Measurements from ENCODE around the gene KRTAP1-4.
"Not testable (repeated sequence)": the region's sequence is repeated elsewhere in the genome, so short reads cannot be mapped to it uniquely, and the experiment has no call there.

The KRTAP1-4 gene

GRCh38 chr17:41046735-41047465 is 16.9 kb upstream of the KRTAP1-4 start, which contains the start of gene KRTAP2-1:
TSS of gene KRTAP2-1 (minus strand) at chr17:41047316. CDS start at chr17:41047267, 49 bp downstream.
- DNase-seq, result not testable (repeated sequence)

- DNase-seq, result no peak
Measured at GRCh38 chr17:41042953-41043352, 13.0 kb upstream of the KRTAP1-4 start.

GRCh38 chr17:41040783-41041571 is 11.0 kb upstream of the KRTAP1-4 start, which contains the start of gene KRTAP1-1:
TSS of gene KRTAP1-1 (minus strand) at chr17:41041450. CDS start at chr17:41041397, 53 bp downstream.
- not testable (repeated sequence) for DNase-seq

- no peak for DNase-seq
Measured at GRCh38 chr17:41037853-41038350, 7.9 kb upstream of the KRTAP1-4 start.

GRCh38 chr17:41034346-41034935 is 4.4 kb upstream of the KRTAP1-4 start, which contains the start of gene KRTAP1-3:
TSS of gene KRTAP1-3 (minus strand) at chr17:41034874. CDS start at chr17:41034821, 53 bp downstream.
- not testable (repeated sequence) for DNase-seq

- DNase-seq, result no peak
Measured at GRCh38 chr17:41026715-41027471, 3.1 kb downstream of the KRTAP1-4 start, which contains the start of gene KRTAP1-5. TSS of gene KRTAP1-5 (minus strand) at chr17:41027208. CDS start at chr17:41027155, 53 bp downstream.

GRCh38 chr17:41024697-41025096 is 5.3 kb downstream of the KRTAP1-4 start:
- DNase-seq, result no peak

GRCh38 chr17:41020336-41020735 is 9.7 kb downstream of the KRTAP1-4 start:
- DNase-seq, result no peak

- DNase-seq, result no peak
Measured at GRCh38 chr17:41019415-41019814, 10.6 kb downstream of the KRTAP1-4 start.

- DNase-seq, result no peak
Measured at GRCh38 chr17:41018541-41018940, 11.5 kb downstream of the KRTAP1-4 start.

GRCh38 chr17:41016578-41017215 is 13.3 kb downstream of the KRTAP1-4 start:
- no peak for DNase-seq

- DNase-seq, result no peak
Measured at GRCh38 chr17:41015454-41015853, 14.5 kb downstream of the KRTAP1-4 start.

GRCh38 chr17:41013606-41014005 is 16.4 kb downstream of the KRTAP1-4 start:
- no peak for DNase-seq

- DNase-seq, result no peak
Measured at GRCh38 chr17:41013181-41013580, 16.8 kb downstream of the KRTAP1-4 start.

GRCh38 chr17:41012326-41013120 is 17.5 kb downstream of the KRTAP1-4 start:
- no peak for DNase-seq

GRCh38 chr17:41010441-41010840 is 19.6 kb downstream of the KRTAP1-4 start:
- DNase-seq, result no peak

GRCh38 chr17:41009936-41010335 is 20.1 kb downstream of the KRTAP1-4 start:
- DNase-seq, result no peak

GRCh38 chr17:41009301-41009760 is 20.7 kb downstream of the KRTAP1-4 start:
- no peak for DNase-seq

- DNase-seq, result no peak
Measured at GRCh38 chr17:41008811-41009210, 21.2 kb downstream of the KRTAP1-4 start, which contains the start of gene KRTAP3-1. TSS of gene KRTAP3-1 (minus strand) at chr17:41009128. CDS start at chr17:41009074, 54 bp downstream.

GRCh38 chr17:41004397-41004796 is 25.6 kb downstream of the KRTAP1-4 start:
- no peak for DNase-seq

GRCh38 chr17:41003926-41004325 is 26.1 kb downstream of the KRTAP1-4 start:
- DNase-seq, result no peak
